Stimulated activated CD4-positive, alpha-beta T cell treated with anti-CD3 and anti-CD28 coated beads, Interleukin-4, amount 100 ng/mL, for 1 hour (primary cell): ENCODE data around the gene ARFGAP1.

Experiments used
- DNase-seq: peaks from one replicate; pipeline ENCODE4 v3.0.0-alpha.2; 2020

The ARFGAP1 gene

GRCh38 chr20:63310265-63310991 lies 37.8 kb downstream of the ARFGAP1 start:
- DNase-seq: no peak

GRCh38 chr20:63311186-63311832 lies 38.7 kb downstream of the ARFGAP1 start:
- DNase-seq: no peak

- no peak for DNase-seq
Measured at GRCh38 chr20:63311833-63312243, 39.2 kb downstream of the ARFGAP1 start.

GRCh38 chr20:63312273-63312672 lies 39.7 kb downstream of the ARFGAP1 start:
- no peak for DNase-seq

GRCh38 chr20:63312690-63313348 lies 40.2 kb downstream of the ARFGAP1 start:
- no peak for DNase-seq

GRCh38 chr20:63313349-63314014 lies 40.9 kb downstream of the ARFGAP1 start:
- DNase-seq: no peak

- DNase-seq: no peak
Measured at GRCh38 chr20:63314015-63314471, 41.4 kb downstream of the ARFGAP1 start.

GRCh38 chr20:63314566-63315239 lies 42.1 kb downstream of the ARFGAP1 start:
- DNase-seq: no peak

- no peak for DNase-seq
Measured at GRCh38 chr20:63315240-63315689, 42.7 kb downstream of the ARFGAP1 start.

- no peak for DNase-seq
Measured at GRCh38 chr20:63315731-63316491, 43.3 kb downstream of the ARFGAP1 start.

GRCh38 chr20:63316502-63316921 lies 43.9 kb downstream of the ARFGAP1 start:
- DNase-seq: no peak

GRCh38 chr20:63317061-63317460 lies 44.4 kb downstream of the ARFGAP1 start:
- no peak for DNase-seq

GRCh38 chr20:63317601-63318291 lies 45.1 kb downstream of the ARFGAP1 start:
- no peak for DNase-seq

- DNase-seq: no peak
Measured at GRCh38 chr20:63318391-63319163, 46.0 kb downstream of the ARFGAP1 start.

- DNase-seq: no peak
Measured at GRCh38 chr20:63319164-63320040, 46.8 kb downstream of the ARFGAP1 start.

- no peak for DNase-seq
Measured at GRCh38 chr20:63320041-63320511, 47.5 kb downstream of the ARFGAP1 start.

- DNase-seq: no peak
Measured at GRCh38 chr20:63320616-63321147, 48.1 kb downstream of the ARFGAP1 start.

- no peak for DNase-seq
Measured at GRCh38 chr20:63321148-63321831, 48.7 kb downstream of the ARFGAP1 start.
